Tibial nerve (tissue), 4 donors: Measurements from ENCODE around the gene LPO. TPM values are rescaled to one million over a fixed set of nuclear protein-coding genes. Genes with fewer than 3 reads are reported as not detected.

Experiments
- DNase-seq, 2 donors: peaks; one replicate each; pipeline ENCODE4 v3.0.0-alpha.2; 2019; ENCODE audit warnings: low spot score in 2 of 2
- H3K27ac ChIP-seq, 4 donors: fragments of 200-600 bp; sonication (generic) in 3 of 4; one replicate each; pipeline ENCODE4 v1.5.1; 2017 to 2019; ENCODE audit warnings: mild to moderate bottlenecking in 1 of 4
- H3K27me3 ChIP-seq, 2 donors: fragments of 200-600 bp; sonication (generic) in 1 of 2; one replicate each; pipeline versions ENCODE4 v1.5.1 to v1.6.0; 2017 to 2019
- H3K36me3 ChIP-seq, 3 donors: fragments of 200-600 bp; sonication (generic); one replicate each; pipeline ENCODE4 v1.5.1; 2018 to 2019
- H3K4me1 ChIP-seq, 4 donors: fragments of 200-600 bp; sonication (generic) in 3 of 4; one replicate each; pipeline ENCODE4 v1.5.1; 2017 to 2019
- H3K4me3 ChIP-seq, 4 donors: fragments of 200-600 bp; sonication (generic) in 3 of 4; one replicate each; pipeline ENCODE4 v1.5.1; 2017 to 2019; ENCODE audit warnings: mild to moderate bottlenecking in 1 of 4, moderate library complexity in 1 of 4
- H3K9me3 ChIP-seq, 4 donors: fragments of 200-600 bp; sonication (generic) in 3 of 4; one replicate each; pipeline ENCODE4 v1.5.1; 2017 to 2019
- EP300 ChIP-seq, 2 donors: sonication (generic); formaldehyde crosslinking; IDR thresholded peaks; one replicate each; pipeline ENCODE4 v1.6.1; 2017; ENCODE audit warnings: antibody characterized with exemption in 2 of 2, mild to moderate bottlenecking in 1 of 2
- POLR2A ChIP-seq, 2 donors: fragments of 450-650 bp; IDR thresholded peaks; one replicate each; pipeline ENCODE4 v1.6.1; 2017; ENCODE audit warnings: antibody characterized with exemption in 2 of 2, mild to moderate bottlenecking in 2 of 2, moderate library complexity in 2 of 2
- WGBS, 2 donors: methylation state at CpG; one replicate each; pipeline ENCODE4 v1.1.5; 2018; 5-methylcytosine and 5-hydroxymethylcytosine counted together
- total RNA-seq, 4 donors: library from RNA; depleted of rRNA; stranded (reverse); fragments of >200 nt; gene quantifications; one replicate each; pipeline ENCODE4 v1.1.0, GENCODE V29; 2016
- TF ChIP-seq, protein P1 (sequence below), 5 experiments: fragments of 200-600 bp in 3 of 5; fragments of 450-650 bp in 2 of 5; sonication (generic) in 3 of 5; IDR thresholded peaks; one replicate each; pipeline ENCODE4 v1.5.1; 2016 to 2019; ENCODE audit warnings: antibody characterized with exemption in 5 of 5, mild to moderate bottlenecking in 3 of 5, moderate library complexity in 2 of 5

Gene LPO
- total RNA-seq, 4 donors from 2014 or later = not detected

DNA sequence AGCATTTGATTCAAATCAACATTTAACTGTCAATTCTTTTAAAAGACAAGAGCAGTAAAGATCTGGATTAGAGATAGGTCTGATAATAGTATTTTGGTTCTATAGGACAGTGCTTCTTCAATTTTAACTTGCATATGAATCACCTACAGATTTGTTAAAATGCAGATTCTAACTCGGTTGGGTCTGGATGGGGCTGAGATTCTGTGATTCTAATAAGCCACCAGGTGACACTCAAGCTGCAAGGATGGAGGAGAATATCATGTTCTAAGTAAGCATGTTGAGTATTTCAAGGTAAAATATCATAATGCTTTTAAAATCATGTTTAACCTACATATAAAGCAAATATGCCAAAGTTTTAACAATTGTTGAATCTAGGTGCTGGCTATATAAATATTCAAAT is 74.4 kb downstream of the LPO start:
- peaks cover 0 to 43% (median 0%) of the 10 kb centered on the region in 3 donors for H3K36me3 ChIP-seq
- 39 to 58% methylated on average over 1 of the region's 1 CpG for WGBS, 2 donors
- H3K27me3 ChIP-seq = no peaks in the 10 kb centered on the region

DNA sequence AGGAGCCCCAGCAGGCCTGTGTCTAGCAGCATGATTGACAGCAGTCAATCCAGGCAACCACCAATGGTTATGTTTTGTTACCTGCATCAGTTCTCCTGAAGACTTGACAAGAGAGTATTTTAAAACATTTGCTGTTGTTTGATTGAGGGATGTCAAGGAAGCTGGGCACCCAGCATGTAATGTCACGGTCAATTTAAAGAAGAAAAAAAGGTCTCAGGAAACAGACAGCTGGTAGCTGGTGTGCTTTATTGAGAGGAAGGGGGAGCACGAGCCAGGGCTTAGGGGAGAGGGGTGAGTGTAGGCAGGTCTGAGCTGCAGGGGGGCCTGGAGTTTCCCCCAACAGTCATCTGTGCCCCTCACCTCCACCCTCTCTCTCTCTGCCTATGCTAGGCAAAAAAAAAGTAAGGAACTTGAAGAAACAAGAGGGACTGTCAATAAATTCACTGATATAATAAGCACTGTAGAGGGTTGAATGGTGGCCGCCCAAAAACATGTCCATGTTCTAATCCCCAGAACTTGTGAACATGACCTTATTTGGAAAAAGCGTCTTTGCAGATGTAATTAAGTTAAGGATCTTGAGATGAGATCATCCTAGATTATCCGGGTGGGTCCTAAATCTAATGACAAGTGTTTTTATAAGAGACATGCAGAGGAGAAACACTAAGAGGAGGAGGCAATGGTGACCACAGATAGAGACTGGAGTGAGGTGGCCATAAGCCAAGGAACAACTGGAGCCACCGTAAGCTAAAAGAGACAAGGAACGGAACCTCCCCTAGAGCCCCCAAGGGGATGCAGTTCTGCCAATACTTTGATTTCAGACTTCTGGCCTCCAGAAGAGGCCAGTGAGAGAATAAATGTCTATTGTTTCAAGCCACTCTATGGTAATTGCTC is 75.7 kb downstream of the LPO start:
- Histone ChIP-seq H3K36me3 (peaks cover 0 to 31% (median 0%) of the 10 kb centered on the region in 3 donors), H3K27ac (no peak overlapping the region), H3K27me3 (no peaks in the 10 kb centered on the region), H3K4me1 (no peaks in the 10 kb centered on the region), H3K9me3 (no peaks in the 10 kb centered on the region), H3K4me3 (no peak overlapping the region)
- DNase-seq = no peak
- TF ChIP-seq, protein P1, sequence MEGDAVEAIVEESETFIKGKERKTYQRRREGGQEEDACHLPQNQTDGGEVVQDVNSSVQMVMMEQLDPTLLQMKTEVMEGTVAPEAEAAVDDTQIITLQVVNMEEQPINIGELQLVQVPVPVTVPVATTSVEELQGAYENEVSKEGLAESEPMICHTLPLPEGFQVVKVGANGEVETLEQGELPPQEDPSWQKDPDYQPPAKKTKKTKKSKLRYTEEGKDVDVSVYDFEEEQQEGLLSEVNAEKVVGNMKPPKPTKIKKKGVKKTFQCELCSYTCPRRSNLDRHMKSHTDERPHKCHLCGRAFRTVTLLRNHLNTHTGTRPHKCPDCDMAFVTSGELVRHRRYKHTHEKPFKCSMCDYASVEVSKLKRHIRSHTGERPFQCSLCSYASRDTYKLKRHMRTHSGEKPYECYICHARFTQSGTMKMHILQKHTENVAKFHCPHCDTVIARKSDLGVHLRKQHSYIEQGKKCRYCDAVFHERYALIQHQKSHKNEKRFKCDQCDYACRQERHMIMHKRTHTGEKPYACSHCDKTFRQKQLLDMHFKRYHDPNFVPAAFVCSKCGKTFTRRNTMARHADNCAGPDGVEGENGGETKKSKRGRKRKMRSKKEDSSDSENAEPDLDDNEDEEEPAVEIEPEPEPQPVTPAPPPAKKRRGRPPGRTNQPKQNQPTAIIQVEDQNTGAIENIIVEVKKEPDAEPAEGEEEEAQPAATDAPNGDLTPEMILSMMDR (IDR thresholded peaks at IDR 0.05) = no peak
- TF ChIP-seq EP300 (IDR thresholded peaks at IDR 0.05) = no peak
- no peak for TF ChIP-seq POLR2A (IDR thresholded peaks at IDR 0.05)
- 65 to 68% methylated on average over 7 of the region's 7 CpGs for WGBS, 2 donors

More for the DNA sequence above, 74.4 kb downstream of the LPO start:
- no peak for TF ChIP-seq POLR2A (IDR thresholded peaks at IDR 0.05)
- no peaks in the 10 kb centered on the region for H3K4me1 ChIP-seq
- no peak overlapping the region for H3K27ac ChIP-seq
- no peak for DNase-seq
- no peaks in the 10 kb centered on the region for H3K9me3 ChIP-seq
- H3K4me3 ChIP-seq = no peak overlapping the region

DNA sequence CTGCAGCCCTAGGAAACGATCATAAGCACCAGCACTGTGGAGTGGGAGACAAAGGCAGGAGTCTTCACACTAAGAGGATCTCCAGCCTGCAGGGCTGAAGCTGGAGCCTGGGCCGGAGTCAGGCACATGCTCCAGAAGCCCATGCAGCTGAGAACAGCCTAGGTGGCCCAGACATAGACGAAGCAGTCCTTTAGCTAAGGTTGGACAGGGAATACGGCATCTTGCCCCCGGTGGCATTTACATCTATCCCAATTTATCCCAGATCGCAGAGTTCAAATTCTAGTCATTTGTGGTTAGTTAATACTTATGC is 76.3 kb downstream of the LPO start:
- Histone ChIP-seq H3K36me3 (peaks cover 0 to 25% (median 0%) of the 10 kb centered on the region in 3 donors), H3K27ac (no peak overlapping the region), H3K4me3 (no peak overlapping the region), H3K4me1 (no peaks in the 10 kb centered on the region), H3K27me3 (no peaks in the 10 kb centered on the region), H3K9me3 (no peaks in the 10 kb centered on the region)
- 76 to 83% methylated on average over 6 of the region's 6 CpGs for WGBS, 2 donors
- DNase-seq = no peak
- TF ChIP-seq POLR2A (IDR thresholded peaks at IDR 0.05) = no peak
- no peak for TF ChIP-seq EP300 (IDR thresholded peaks at IDR 0.05)
- TF ChIP-seq, protein P1 (IDR thresholded peaks at IDR 0.05) = no peak

DNA sequence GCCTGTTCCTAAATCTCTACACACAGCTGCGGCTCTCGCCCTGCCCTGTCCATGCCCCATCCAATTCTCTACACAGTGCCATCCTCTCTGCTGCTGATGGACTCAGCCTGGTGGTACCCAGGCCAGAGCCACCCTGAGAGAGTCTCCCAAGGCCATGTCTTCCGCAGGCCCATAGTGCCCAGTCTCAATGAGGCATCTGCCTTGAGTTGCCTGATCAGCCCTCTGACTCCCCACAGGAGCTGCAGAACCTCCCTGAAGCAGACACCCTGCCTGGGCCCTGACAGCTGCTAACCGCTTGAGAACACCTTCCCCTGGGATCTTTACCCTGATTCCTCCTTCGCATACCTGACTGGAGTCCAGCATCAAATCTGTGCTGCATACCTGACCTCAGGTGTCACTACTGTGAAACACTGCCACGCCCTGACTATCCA is 76.9 kb downstream of the LPO start:
- DNase-seq = no peak
- 88 to 90% methylated on average over 6 of the region's 6 CpGs for WGBS, 2 donors
- H3K9me3 ChIP-seq = no peaks in the 10 kb centered on the region
- no peaks in the 10 kb centered on the region for H3K27me3 ChIP-seq
- peaks cover 0 to 28% (median 0%) of the 10 kb centered on the region in 3 donors for H3K36me3 ChIP-seq
- H3K4me3 ChIP-seq = no peak overlapping the region
- TF ChIP-seq, protein P1 (IDR thresholded peaks at IDR 0.05) = no peak
- TF ChIP-seq EP300 (IDR thresholded peaks at IDR 0.05) (no peak), POLR2A (IDR thresholded peaks at IDR 0.05) (no peak)
- H3K27ac ChIP-seq = no peak overlapping the region
- no peaks in the 10 kb centered on the region for H3K4me1 ChIP-seq

DNA sequence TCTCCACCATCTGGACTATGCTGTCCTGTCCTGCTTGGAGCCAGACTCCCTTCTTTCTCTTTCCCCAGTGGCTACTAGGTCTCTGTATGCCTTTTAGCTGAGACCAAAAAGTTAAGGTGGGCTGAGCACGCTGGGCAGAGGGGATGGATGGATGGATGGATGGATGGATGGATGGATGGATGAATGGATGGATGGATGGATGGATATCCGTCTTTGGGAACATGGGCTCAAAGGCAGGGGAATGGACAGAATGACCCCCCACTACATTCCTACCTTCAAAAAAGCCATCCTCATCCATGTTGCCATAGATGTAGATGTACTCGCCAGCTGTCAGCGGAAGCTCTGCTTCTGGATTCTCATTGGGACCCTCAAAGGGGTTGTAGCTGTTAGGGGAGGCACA is 77.4 kb downstream of the LPO start:
- H3K27ac ChIP-seq = no peak overlapping the region
- TF ChIP-seq, protein P1 (IDR thresholded peaks at IDR 0.05) = no peak
- TF ChIP-seq EP300 (IDR thresholded peaks at IDR 0.05) = no peak
- no peak for TF ChIP-seq POLR2A (IDR thresholded peaks at IDR 0.05)
- whole genome bisulfite sequencing, 2 donors = 91 to 94% methylated on average over 4 of the region's 4 CpGs
- peaks cover 0 to 29% (median 0%) of the 10 kb centered on the region in 3 donors for H3K36me3 ChIP-seq
- no peak for DNase-seq
- no peak overlapping the region for H3K4me3 ChIP-seq
- no peaks in the 10 kb centered on the region for H3K9me3 ChIP-seq
- no peaks in the 10 kb centered on the region for H3K4me1 ChIP-seq
- H3K27me3 ChIP-seq = no peaks in the 10 kb centered on the region
